Measurements from ENCODE around the gene CD164L2.

DNA sequence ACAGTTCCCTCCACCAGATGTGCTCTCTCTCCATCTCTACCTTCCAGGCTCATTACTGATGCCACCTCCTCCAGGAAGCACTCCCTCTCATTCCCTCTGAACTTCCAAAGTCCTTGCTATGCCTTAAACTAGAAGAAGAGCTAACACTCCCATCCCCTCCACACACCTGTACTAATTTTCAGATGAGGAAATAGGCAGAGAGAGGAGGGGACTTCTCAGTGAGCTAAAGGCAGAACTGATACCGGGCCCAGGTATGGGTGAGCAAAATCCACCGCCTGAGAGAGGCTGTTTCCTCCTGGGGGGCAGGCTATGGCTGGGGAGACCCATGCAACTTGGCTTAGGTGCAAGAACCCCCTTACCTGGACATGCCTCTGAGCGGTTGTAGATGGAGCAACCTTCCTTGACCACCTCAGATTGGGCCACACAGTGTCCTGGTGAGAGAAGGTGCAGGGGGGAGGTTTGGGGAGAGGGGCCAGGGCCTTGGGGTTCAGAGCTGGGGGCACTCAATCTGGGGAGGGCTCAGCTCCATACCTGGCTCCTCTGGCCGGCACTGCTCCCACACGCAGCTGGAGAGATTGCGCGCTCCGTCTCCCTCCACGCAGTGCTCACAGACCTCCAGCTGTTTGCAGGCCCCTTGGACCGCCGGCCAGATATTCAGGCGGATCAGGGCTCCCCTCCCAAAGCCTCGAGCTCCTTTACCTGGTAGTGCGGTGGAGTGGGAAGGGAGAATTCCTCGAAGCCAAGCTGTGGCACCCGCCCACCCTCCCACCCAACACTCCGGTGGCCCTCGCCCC lies 967 bp downstream of the CD164L2 start:
- TF ChIP-seq CTCF (IDR thresholded peaks at IDR 0.05) (no peak), POLR2A (IDR thresholded peaks at IDR 0.05) (no peak)

Measured in transverse colon (tissue), 3 donors.